ENCODE results near the gene UROC1. TPM values are rescaled to one million over a fixed set of nuclear protein-coding genes. Genes with fewer than 3 reads are reported as not detected.

Gene UROC1
- total and polyA plus RNA-seq, 8 donors = not detected

GRCh38 chr3:126438746-126439145 lies 78.8 kb downstream of the UROC1 start:
- no peak overlapping the region for H3K27ac ChIP-seq
- no peak overlapping the region for H3K4me3 ChIP-seq
- H3K27me3 ChIP-seq = no peaks in the 10 kb centered on the region
- peaks cover 39 to 85% (median 77%) of the 10 kb centered on the region in 4 donors for H3K36me3 ChIP-seq
- no peak for TF ChIP-seq CTCF (IDR thresholded peaks at IDR 0.05)
- intact Hi-C loops (cut with DNase I; ENCODE audit: low total_unique reads) = no loop called here
- DNase-seq = peak in 1 of 2 donors; percentile 17
- 92 to 96% (median 95%) methylated on average over 10 of the region's 10 CpGs for WGBS, 5 donors
- H3K4me1 ChIP-seq = no peaks in the 10 kb centered on the region
- H3K9me3 ChIP-seq = no peaks in the 10 kb centered on the region

GRCh38 chr3:126438186-126438585 lies 79.4 kb downstream of the UROC1 start:
- no peaks in the 10 kb centered on the region for H3K27me3 ChIP-seq
- no peaks in the 10 kb centered on the region for H3K4me1 ChIP-seq
- DNase-seq = peak in 1 of 2 donors; percentile 10
- 84 to 91% (median 87%) methylated on average over 8 of the region's 8 CpGs for WGBS, 5 donors
- H3K36me3 ChIP-seq = peaks cover 39 to 89% (median 81%) of the 10 kb centered on the region in 4 donors
- H3K9me3 ChIP-seq = no peaks in the 10 kb centered on the region
- TF ChIP-seq CTCF (IDR thresholded peaks at IDR 0.05) = no peak
- TF ChIP-seq EP300 (IDR thresholded peaks at IDR 0.05) = no peak
- no peak for TF ChIP-seq POLR2AphosphoS5 (IDR thresholded peaks at IDR 0.05)
- no peak for TF ChIP-seq POLR2A (IDR thresholded peaks at IDR 0.05)
- no peak overlapping the region for H3K27ac ChIP-seq
- no peak overlapping the region for H3K4me3 ChIP-seq
- intact Hi-C loops (cut with DNase I; ENCODE audit: low total_unique reads) = no loop called here

- 92 to 96% (median 94%) methylated on average over 18 of the region's 18 CpGs for WGBS, 5 donors
- TF ChIP-seq POLR2AphosphoS5 (IDR thresholded peaks at IDR 0.05) (no peak), CTCF (IDR thresholded peaks at IDR 0.05) (no peak), POLR2A (IDR thresholded peaks at IDR 0.05) (no peak), EP300 (IDR thresholded peaks at IDR 0.05) (no peak)
- intact Hi-C loops (cut with DNase I; ENCODE audit: low total_unique reads) = no loop called here
- H3K4me3 ChIP-seq = no peak overlapping the region
- H3K27me3 ChIP-seq = no peaks in the 10 kb centered on the region
- H3K36me3 ChIP-seq = peaks cover 39 to 90% (median 80%) of the 10 kb centered on the region in 4 donors
- no peaks in the 10 kb centered on the region for H3K9me3 ChIP-seq
- peak in 1 of 2 donors; percentile 9 for DNase-seq
- no peaks in the 10 kb centered on the region for H3K4me1 ChIP-seq
- no peak overlapping the region for H3K27ac ChIP-seq
These were observed 80.5 kb downstream of the UROC1 start for GRCh38 chr3:126436826-126437717.

GRCh38 chr3:126435456-126436315 lies 81.9 kb downstream of the UROC1 start:
- peak in 1 of 2 donors; percentile 16 for DNase-seq
- H3K36me3 ChIP-seq = peaks cover 39 to 79% (median 69%) of the 10 kb centered on the region in 4 donors
- TF ChIP-seq CTCF (IDR thresholded peaks at IDR 0.05) (no peak), EP300 (IDR thresholded peaks at IDR 0.05) (no peak), POLR2A (IDR thresholded peaks at IDR 0.05) (no peak), POLR2AphosphoS5 (IDR thresholded peaks at IDR 0.05) (no peak)
- H3K9me3 ChIP-seq = peaks cover 0 to 3% (median 0%) of the 10 kb centered on the region in 4 donors
- no peaks in the 10 kb centered on the region for H3K4me1 ChIP-seq
- no peaks in the 10 kb centered on the region for H3K27me3 ChIP-seq
- no peak overlapping the region for H3K4me3 ChIP-seq
- no peak overlapping the region for H3K27ac ChIP-seq
- 95 to 98% (median 97%) methylated on average over 13 to 14 of the region's 14 CpGs for WGBS, 5 donors
- intact Hi-C loops (cut with DNase I; ENCODE audit: low total_unique reads) = no loop called here

Data from stomach (tissue), 9 donors.